ENCODE data around the gene UBE2O.
"Not testable (repeated sequence)": the region's sequence is repeated elsewhere in the genome, so short reads cannot be mapped to it uniquely, and the experiment has no call there.

The UBE2O gene

GRCh38 chr17:76367642-76368041 is 85.3 kb downstream of the UBE2O start:
- no peak for DNase-seq

- DNase-seq: no peak
These were observed 86.7 kb downstream of the UBE2O start for GRCh38 chr17:76366247-76366646.

- no peak for DNase-seq
These were observed 87.6 kb downstream of the UBE2O start for GRCh38 chr17:76365256-76365903.

GRCh38 chr17:76363107-76363842 is 89.7 kb downstream of the UBE2O start:
- no peak for DNase-seq

- DNase-seq: no peak
These were observed 92.5 kb downstream of the UBE2O start for GRCh38 chr17:76360461-76360860.

DNA sequence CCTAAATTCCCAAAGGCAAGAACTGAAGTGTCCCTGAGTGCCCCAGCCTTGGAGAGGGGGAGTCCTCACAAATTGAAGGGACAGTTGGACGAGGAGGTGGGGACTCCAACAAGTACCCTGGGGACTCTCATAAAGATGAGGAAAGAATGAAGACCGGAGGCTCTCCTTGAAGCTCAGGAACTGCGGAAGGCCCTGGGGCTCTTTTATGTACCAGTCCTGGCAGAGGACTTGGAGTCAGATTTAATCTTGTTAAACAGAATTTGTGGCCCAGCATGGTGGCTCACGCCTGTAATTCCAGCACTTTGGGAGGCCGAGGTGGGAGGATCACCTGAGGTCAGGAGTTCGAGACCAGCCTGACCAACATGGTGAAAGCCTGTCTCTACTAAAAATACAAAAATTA is 93.2 kb downstream of the UBE2O start:
- not testable (repeated sequence) for DNase-seq

DNA sequence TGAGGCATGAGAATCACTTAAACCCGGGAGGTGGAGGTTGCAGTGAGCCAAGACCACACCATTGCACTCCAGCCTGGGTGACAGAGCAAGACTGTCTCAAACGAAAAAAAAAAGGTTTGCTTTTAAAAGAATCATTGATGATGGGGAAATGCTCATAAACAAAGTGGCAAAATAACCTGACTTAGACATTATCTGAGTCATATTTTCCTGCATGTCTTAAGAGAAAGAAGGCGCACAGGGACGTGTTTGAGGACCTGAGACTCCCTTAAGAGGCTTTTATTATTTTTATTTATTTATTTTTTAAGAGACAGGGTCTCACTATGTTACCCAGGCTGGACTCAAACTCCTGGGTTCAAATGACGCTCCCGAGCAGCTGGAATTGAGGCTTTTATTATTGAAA is 93.6 kb downstream of the UBE2O start:
- no peak for DNase-seq

- DNase-seq: no peak
These were observed 95.3 kb downstream of the UBE2O start for GRCh38 chr17:76357597-76358158.

DNA sequence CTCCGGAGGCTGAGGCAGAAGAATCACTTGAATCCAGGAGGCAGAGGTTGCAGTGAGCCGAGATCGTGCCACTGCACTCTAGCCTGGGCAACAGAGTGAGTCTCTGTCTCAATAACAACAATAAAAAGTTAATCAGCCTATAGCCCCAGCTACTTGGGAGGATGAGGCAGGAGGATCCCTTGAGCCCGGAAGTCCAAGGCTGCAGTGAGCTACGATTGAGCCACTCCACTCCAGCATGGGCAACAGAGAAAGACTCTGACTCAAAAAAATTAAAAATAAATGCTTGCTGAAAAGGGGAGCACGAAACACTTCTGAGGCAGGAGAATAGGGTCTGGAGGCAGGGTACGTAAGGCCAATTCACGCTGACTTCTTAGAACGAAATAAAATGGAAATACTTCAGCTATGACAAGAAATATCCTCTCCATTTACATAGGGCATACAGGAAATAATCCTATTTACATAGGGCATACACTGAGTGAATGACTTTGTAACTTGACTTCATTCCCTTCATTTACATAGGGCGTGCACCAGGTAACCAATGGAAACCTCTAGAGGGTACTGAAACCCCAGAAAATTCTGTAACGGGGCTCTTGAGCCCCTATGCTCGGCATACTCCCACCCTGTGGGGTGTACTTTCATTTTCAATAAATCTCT is 96.0 kb downstream of the UBE2O start:
- DNase-seq: no peak

DNA sequence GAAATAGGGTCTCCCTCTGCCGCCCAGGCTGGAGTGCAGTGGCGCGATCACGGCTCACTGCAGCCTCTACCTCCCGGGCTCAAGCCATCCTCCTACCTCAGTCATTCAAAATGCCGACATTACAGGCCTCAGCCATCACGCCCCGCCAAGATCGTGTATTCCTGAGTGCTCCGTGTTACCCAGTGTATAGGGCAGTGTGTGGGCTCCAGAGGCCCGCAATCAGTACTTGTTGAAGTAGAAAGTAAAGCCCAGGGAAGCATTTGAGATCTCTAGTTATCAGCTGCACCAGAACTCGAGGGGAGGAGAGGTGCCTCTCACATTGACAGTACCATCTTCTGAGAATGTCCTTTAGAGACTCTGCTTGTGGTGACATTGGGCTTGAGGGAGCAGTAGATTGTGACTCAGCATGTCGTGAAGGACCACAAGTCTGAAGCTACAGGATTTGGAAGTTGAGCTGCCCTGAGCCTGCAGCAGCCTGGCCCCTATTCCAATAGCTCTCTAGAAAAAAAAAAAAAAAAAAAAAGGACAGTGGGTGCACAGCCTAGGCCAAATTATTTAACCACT is 98.1 kb downstream of the UBE2O start:
- no peak for DNase-seq

DNA sequence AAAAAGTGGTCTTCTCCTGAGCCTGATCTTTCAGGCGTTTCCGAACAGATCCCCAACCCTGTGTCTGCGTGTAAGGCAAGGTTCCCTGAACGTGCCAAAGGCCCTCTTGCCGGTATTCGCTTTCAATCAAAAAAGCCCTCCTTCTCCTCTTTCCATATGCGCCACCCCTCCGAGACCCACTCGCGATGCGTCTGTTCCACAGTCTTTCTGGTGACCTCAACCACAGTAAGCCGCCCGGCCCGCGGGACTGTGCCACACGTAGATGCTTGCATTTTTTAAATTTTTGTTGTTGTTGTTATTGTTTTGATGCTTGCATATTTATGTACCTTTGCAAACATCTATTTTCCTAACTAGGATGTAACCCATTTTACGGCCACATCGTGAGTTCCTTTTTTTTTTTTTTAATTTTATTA is 98.6 kb downstream of the UBE2O start:
- DNase-seq: no peak

- peak; percentile 79 for DNase-seq
These were observed 99.2 kb downstream of the UBE2O start, which contains the start of gene PRPSAP1 for GRCh38 chr17:76353599-76354316. TSS of gene PRPSAP1 (minus strand) at chr17:76353916. CDS start at chr17:76353703, 213 bp downstream.

GRCh38 chr17:76353004-76353598 is 99.9 kb downstream of the UBE2O start:
- DNase-seq: peak; percentile 11

- no peak for DNase-seq
These were observed 101.4 kb downstream of the UBE2O start for GRCh38 chr17:76351526-76352071.

DNA sequence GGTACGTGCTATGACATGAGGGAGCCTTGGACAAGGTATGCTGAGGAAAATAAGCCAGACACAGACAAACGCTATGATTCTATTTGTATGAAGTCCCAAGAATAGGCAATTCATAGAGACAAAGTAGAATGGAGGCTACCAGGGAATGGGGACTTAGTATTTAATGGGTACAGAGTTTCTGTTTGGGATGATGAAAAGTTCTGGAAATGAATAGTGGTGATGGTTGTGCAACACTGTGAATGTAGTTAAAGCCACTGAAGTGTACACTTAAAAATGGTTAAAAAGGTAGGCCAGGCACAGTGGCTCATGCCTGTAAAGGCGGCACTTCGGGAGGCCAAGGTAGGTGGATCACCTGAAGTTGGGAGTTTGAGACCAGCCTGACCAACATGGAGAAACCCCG is 102.5 kb downstream of the UBE2O start:
- DNase-seq: no peak

- DNase-seq: not testable (repeated sequence)
These were observed 106.0 kb downstream of the UBE2O start for GRCh38 chr17:76346936-76347335.

GRCh38 chr17:76345377-76345974 is 107.5 kb downstream of the UBE2O start:
- no peak for DNase-seq

DNA sequence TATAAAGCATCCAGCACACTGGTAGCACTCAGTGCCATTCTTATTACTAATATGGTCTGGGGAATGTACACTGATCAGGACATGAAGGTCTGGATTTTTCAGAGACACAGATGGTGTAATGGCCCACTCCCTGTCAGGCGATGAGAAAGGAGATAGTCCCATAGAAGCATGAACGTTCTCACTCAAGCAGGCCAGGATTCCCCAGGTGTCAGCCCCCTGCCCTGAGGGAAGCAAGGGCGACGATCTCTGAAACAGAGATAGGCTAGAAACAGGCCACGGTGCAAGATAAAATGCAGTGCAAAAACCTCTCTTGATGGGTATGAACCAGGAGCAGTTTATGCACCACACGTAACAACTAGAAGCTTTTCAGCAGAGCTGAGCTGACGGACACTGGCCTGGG is 109.8 kb downstream of the UBE2O start:
- DNase-seq: no peak

DNA sequence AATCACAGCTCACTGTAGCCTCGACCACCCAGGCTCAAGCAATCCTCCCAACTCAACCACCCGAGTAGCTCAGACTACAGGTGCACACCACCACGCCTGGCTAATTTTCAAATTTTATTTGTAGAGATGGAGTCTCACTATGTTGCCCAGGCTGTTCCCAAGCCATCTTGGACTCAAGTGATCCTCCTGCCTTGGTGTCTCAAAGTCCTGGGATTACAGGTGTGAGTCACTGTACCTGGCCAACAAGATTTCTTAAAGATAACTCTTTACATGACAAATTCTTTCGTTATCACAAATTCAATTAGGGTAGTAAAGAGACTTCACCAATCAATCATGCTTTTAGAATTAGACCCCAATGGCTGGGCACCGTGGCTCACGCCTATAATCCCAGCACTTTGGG is 111.7 kb downstream of the UBE2O start:
- DNase-seq: no peak
